Muscle layer of duodenum (tissue), 2 donors: ENCODE data around the gene FRAS1.

Experiments
- H3K27ac ChIP-seq: one replicate; pipeline ENCODE4 v1.7.0; 2013; ENCODE audit warnings: mild to moderate bottlenecking, low read length
- H3K27me3 ChIP-seq: one replicate; pipeline ENCODE4 v1.7.0; 2013; ENCODE audit warnings: low read depth, mild to moderate bottlenecking, control low read depth, low read length
- H3K36me3 ChIP-seq, 2 donors: one replicate each; pipeline ENCODE4 v1.7.0; 2013; ENCODE audit warnings: low read length in 2 of 2, control low read depth in 1 of 2, mild to moderate bottlenecking in 1 of 2; ENCODE audit not compliant: insufficient read depth in 2 of 2, control insufficient read depth in 1 of 2
- H3K4me1 ChIP-seq, 2 donors: one replicate each; pipeline ENCODE4 v1.7.0; 2013; ENCODE audit warnings: low read length in 2 of 2, mild to moderate bottlenecking in 2 of 2, control low read depth in 1 of 2, moderate library complexity in 1 of 2; ENCODE audit not compliant: insufficient read depth in 2 of 2, control insufficient read depth in 1 of 2
- H3K4me3 ChIP-seq, 2 donors: one replicate each; pipeline ENCODE4 v1.7.0; 2013; ENCODE audit warnings: low read length in 2 of 2, low read depth in 1 of 2, mild to moderate bottlenecking in 1 of 2
- H3K9me3 ChIP-seq, 2 donors: one replicate each; pipeline ENCODE4 v1.7.0; 2013; ENCODE audit warnings: low read length in 2 of 2, control low read depth in 1 of 2, mild to moderate bottlenecking in 1 of 2; ENCODE audit not compliant: control insufficient read depth in 1 of 2
- donor health status: healthy.

The FRAS1 gene

DNA sequence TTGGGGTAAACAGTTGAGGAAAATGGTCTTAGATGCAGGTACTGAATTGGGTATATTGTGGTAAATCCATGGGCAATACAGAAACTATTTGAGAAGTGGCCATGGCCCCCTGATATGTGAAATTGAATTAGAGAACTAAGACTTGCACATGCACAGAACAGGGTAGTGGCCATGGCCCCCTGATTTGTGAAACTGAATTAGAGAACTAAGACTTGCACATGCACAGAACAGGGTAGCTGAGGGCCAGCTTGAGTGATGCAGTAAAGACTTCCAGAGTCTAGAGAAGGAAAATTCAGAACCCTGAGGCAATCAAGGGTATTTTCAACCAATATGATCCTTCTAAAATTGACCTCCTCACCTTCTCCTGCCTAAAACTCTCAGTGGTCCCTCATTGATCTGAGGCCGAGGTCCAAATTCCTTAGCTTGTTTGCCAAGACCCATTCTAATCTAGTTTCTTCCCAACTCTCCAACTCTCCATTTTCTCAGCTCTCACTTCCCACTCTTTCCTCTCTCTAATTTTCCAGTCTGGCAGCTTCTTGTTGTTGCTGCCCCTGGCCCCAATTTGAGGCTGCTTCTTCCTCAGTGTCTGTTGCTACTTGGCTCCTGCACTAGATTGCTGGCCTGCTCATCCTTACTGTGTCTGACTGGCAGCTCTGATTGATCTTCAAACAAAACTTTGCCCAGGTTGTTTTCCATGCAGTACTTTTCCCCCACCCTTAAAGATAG is 72.4 kb downstream of the FRAS1 start:
- Histone ChIP-seq H3K36me3 (no peaks in the 10 kb centered on the region), H3K9me3 (no peaks in the 10 kb centered on the region), H3K4me1 (no peaks in the 10 kb centered on the region), H3K27me3 (no peaks in the 10 kb centered on the region), H3K4me3 (no peak overlapping the region), H3K27ac (no peak overlapping the region)

- no peak overlapping the region for H3K4me3 ChIP-seq
- no peaks in the 10 kb centered on the region for H3K36me3 ChIP-seq
- no peaks in the 10 kb centered on the region for H3K9me3 ChIP-seq
- no peak overlapping the region for H3K27ac ChIP-seq
- no peaks in the 10 kb centered on the region for H3K4me1 ChIP-seq
- no peaks in the 10 kb centered on the region for H3K27me3 ChIP-seq
Measured at GRCh38 chr4:78131403-78131802, 74.3 kb downstream of the FRAS1 start.

DNA sequence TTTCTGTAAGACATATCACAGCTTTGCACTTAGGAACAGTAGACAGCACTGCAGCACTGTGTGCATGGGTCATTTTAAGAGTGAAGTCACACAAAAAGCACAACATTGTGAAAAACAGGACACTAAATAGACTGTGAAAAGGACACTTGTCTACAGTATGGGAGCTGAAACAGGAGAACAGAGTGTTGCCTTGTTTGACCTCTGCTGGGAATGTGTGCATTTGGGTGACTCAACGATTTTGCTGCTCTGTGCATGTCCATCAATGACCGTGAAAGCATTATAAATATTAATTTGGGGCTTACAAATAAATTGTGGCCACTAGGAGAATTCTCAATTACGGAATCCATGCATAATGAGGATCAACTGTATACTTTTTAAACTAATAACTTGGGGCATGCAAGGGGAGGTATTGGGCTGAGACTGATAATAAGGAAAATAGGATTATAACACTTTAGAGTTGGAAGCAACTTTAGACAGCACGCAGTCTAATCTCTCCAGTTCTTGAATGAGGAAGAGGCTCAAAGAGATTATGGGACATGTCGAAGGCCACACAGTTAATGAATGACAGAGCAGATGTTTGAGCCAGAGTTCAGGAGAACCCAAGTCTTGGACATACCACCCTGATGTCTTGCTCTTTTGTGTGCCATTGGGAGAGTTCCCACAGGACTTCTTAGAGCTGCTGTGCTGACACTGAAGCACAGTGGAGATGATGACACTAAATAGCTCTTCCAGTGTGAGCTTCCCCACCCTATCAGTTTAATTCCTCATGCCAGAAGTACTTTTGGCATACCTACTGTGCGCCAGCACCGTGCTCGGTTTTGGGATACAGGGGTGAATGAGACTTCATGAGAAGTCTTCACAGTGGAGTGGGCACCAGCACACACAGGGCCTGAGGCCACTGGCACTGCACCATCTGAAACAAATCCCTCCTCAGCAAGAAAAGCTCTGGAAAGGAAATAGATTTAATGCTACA is 79.3 kb downstream of the FRAS1 start:
- H3K9me3 ChIP-seq: no peaks in the 10 kb centered on the region
- no peaks in the 10 kb centered on the region for H3K4me1 ChIP-seq
- H3K27me3 ChIP-seq: no peaks in the 10 kb centered on the region
- no peak overlapping the region for H3K27ac ChIP-seq
- H3K36me3 ChIP-seq: no peaks in the 10 kb centered on the region
- no peak overlapping the region for H3K4me3 ChIP-seq

- Histone ChIP-seq H3K36me3 (no peaks in the 10 kb centered on the region), H3K27me3 (no peaks in the 10 kb centered on the region), H3K4me3 (no peak overlapping the region), H3K9me3 (no peaks in the 10 kb centered on the region), H3K27ac (no peak overlapping the region), H3K4me1 (no peaks in the 10 kb centered on the region)
Measured at GRCh38 chr4:78137532-78137931, 80.4 kb downstream of the FRAS1 start.

- no peaks in the 10 kb centered on the region for H3K4me1 ChIP-seq
- H3K36me3 ChIP-seq: no peaks in the 10 kb centered on the region
- no peaks in the 10 kb centered on the region for H3K27me3 ChIP-seq
- no peak overlapping the region for H3K4me3 ChIP-seq
- H3K9me3 ChIP-seq: no peaks in the 10 kb centered on the region
- H3K27ac ChIP-seq: no peak overlapping the region
Measured at GRCh38 chr4:78138252-78138651, 81.1 kb downstream of the FRAS1 start.

GRCh38 chr4:78143634-78144033 is 86.5 kb downstream of the FRAS1 start:
- no peaks in the 10 kb centered on the region for H3K4me1 ChIP-seq
- no peak overlapping the region for H3K27ac ChIP-seq
- H3K9me3 ChIP-seq: no peaks in the 10 kb centered on the region
- H3K4me3 ChIP-seq: no peak overlapping the region
- H3K27me3 ChIP-seq: no peaks in the 10 kb centered on the region
- no peaks in the 10 kb centered on the region for H3K36me3 ChIP-seq

- H3K27me3 ChIP-seq: no peaks in the 10 kb centered on the region
- H3K4me1 ChIP-seq: no peaks in the 10 kb centered on the region
- H3K9me3 ChIP-seq: no peaks in the 10 kb centered on the region
- H3K27ac ChIP-seq: no peak overlapping the region
- H3K4me3 ChIP-seq: no peak overlapping the region
- H3K36me3 ChIP-seq: no peaks in the 10 kb centered on the region
Measured at GRCh38 chr4:78145008-78145407, 87.9 kb downstream of the FRAS1 start.

- Histone ChIP-seq H3K4me1 (no peaks in the 10 kb centered on the region), H3K4me3 (no peak overlapping the region), H3K36me3 (no peaks in the 10 kb centered on the region), H3K27me3 (no peaks in the 10 kb centered on the region), H3K27ac (no peak overlapping the region), H3K9me3 (no peaks in the 10 kb centered on the region)
Measured at GRCh38 chr4:78145622-78146021, 88.5 kb downstream of the FRAS1 start.

DNA sequence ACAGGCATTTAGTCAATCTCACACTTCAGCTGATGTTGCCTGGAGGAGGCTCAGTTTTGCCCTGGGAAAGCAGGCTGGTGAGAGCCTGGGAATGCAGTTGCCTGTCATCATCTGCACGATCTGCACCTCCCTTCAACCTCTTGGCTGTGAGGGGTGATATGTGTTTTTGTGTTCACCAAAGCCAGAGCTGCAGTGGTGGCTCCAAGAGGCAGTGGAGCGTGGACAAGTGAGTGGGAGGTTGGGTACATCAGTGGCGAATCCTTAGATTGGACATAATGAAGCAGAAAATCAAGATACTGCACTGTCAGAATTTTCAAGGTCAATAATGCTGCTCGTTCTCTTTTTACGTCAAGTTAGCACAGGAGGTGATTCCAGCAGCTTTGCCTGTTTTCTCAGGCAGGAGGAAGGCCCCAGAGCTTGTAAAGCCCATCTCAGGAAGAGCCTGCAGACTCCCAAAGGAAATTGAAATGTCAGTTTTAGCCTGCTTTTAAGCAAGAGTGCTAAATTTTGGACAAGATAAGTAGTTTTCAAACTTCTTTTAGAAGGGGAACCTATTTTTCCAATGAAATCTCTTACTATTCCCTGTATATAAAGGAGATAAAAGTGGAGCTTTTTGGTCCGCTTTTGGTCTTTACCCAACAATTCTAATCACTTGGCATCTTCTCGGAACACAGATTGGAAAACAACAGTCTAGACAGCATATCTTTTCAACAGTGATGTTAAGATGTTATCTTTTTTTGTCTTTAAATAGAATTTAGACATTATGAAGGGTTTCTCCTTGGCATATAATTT is 92.8 kb downstream of the FRAS1 start:
- Histone ChIP-seq H3K27ac (no peak overlapping the region), H3K36me3 (no peaks in the 10 kb centered on the region), H3K9me3 (no peaks in the 10 kb centered on the region), H3K4me3 (no peak overlapping the region), H3K4me1 (no peaks in the 10 kb centered on the region), H3K27me3 (no peaks in the 10 kb centered on the region)

- Histone ChIP-seq H3K27me3 (no peaks in the 10 kb centered on the region), H3K4me1 (no peaks in the 10 kb centered on the region), H3K9me3 (no peaks in the 10 kb centered on the region), H3K36me3 (no peaks in the 10 kb centered on the region), H3K4me3 (no peak overlapping the region), H3K27ac (no peak overlapping the region)
Measured at GRCh38 chr4:78150543-78150864, 93.4 kb downstream of the FRAS1 start.

DNA sequence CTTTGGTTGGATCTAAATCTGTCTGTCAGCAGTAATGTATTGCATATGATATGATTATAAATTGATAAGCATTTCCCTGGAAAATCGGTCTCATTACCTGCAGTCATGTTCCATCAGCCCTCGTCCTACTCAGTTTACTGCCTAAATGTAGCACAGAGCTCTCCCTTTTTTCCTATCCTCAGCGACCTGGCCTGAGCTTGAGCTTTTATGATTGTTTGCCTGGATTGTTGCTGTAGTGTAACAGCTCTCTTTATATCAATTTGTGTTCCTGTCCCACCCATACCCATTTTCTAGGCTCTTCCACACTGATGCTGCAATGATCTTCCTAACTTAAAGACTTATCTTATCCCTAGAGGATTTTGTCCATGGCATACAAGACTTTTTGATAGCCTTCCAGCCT is 95.7 kb downstream of the FRAS1 start:
- Histone ChIP-seq H3K36me3 (no peaks in the 10 kb centered on the region), H3K27ac (no peak overlapping the region), H3K27me3 (no peaks in the 10 kb centered on the region), H3K4me1 (no peaks in the 10 kb centered on the region), H3K4me3 (no peak overlapping the region), H3K9me3 (no peaks in the 10 kb centered on the region)
